Measurements from ENCODE around the gene TMSB4X.
"Not testable (repeated sequence)": the region's sequence is repeated elsewhere in the genome, so short reads cannot be mapped to it uniquely, and the experiment has no call there.

The TMSB4X gene

DNA sequence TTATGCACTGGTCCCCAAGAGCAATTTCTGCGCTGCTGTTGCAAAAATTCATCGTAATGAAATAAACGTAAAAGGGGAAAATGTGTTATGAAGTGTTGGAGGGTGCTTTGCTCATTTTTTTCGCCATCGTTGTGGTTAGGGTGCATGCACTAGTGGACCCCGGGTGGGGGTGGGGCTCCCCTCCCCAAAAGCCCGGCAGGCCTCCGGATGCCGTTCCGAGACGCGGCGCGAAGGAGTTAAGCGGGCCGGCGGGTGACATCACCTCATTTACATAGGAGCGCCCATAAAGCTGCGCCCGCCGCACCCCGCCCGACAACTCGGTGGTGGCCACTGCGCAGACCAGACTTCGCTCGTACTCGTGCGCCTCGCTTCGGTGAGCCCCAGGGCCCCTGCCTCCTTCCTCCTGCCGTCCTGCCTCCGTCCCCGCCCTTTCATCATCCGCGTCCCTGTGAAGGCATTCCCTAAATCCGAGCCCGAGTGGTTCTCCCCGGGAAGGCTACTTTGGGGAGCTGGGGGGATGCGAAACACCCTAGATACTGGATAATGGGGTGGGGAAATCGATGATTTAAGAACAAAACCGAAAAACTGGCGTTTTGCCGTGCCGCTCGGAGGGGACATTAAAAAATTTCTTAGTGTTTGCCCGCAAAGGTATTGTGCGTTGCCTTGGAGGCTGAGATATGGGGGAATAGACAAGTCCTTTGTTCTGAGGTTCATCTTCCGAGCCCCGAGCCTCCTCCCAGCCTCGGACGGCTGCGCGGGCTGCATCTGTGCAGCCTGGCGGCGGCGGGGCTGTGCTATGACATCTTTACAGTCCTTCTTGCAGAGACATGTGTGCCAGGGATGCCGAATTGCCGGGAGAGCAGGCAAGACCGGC, at the start of gene TMSB4X:
TMSB4X (plus strand) TSS at position 315 of the 874 bp plus-strand sequence.
- DNase-seq, result peak; percentile 88 to 90

DNA sequence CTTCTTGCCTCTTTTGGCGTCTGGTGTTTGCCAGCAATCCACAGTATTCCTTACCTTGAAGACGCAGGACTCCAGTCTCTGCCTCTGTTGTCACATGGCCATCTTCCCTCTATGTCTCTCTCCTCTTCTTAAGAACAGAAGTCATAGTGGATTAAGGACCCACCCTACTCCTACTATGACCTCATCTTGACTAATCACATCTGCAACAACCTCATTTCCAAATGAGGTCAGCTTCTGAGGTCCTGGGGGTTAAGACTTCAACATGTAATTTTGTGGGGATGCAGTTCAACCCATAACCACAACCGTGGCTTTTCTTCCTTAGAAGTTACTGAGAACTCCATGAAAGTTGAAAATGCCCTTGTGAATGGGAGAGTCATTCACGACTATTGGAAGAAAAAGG, 45.2 kb upstream of the TMSB4X start:
- DNase-seq, result no peak

GRCh38 chrX:12930150-12930549, 44.8 kb upstream of the TMSB4X start:
- DNase-seq, result no peak

GRCh38 chrX:12932244-12932643, 42.7 kb upstream of the TMSB4X start:
- no peak for DNase-seq

DNA sequence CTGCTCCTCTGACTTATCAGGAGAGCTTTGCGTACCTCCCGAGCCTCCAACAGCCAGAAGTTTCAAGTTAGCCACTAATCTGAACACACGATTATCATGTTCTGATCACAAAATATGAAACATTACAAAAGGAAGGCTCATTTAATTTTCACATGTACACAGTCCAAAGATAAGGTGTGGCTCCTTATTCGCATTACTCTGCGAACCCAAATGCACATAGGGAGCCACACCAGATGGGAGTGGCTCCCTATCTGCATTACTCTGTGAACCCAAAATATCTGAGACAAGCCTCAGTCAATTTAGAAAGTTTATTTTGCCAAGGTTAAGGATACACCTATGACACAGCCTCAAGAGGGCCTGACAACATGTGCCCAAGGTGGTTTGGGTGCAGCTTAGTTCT, 40.1 kb upstream of the TMSB4X start:
- no peak for DNase-seq

GRCh38 chrX:12936947-12937346, 38.0 kb upstream of the TMSB4X start:
- no peak for DNase-seq

GRCh38 chrX:12940471-12940870, 34.4 kb upstream of the TMSB4X start:
- not testable (repeated sequence) for DNase-seq

DNA sequence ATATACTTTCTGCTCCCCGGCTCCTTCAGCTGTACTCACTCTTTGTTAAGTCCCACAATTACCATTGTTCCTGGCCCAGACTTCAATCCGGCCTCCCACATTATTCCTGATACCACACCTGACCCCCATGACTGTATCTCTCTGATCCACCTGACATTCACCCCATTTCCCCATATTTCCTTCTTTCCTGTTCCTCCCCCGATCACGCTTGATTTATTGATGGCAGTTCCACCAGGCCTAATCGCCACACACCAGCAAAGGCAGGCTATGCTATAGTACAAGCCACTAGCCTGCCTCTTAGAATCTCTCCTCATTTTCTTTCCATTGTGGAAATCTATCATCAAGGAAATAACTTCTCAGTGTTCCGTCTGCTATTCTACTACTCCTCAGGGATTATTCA, 31.3 kb upstream of the TMSB4X start:
- DNase-seq, result not testable (repeated sequence)

- not testable (repeated sequence) for DNase-seq
These were observed 30.5 kb upstream of the TMSB4X start for GRCh38 chrX:12944452-12944851.

- DNase-seq, result no peak
These were observed 29.4 kb upstream of the TMSB4X start for GRCh38 chrX:12945494-12945893.

DNA sequence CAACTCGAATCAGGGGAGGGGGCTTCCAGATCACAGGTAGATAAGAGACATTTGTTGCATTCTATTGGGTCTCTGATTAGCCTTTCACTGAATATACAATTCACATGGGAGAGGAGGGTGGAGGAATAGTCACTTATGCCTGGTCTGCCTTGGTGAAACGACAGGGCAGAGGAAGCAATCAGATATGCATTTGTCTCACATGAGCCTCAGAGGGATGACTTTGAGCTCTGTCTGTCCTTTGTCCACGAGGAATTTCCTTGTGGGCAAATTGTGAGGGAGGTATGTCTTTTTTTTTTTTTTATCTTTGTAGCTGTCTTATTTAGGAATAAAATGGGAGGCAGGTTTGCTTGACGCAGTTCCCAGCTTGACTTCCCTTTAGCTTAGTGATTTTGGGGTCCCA, 28.5 kb upstream of the TMSB4X start:
- DNase-seq, result no peak

- peak; percentile 82 to 84 for DNase-seq
These were observed 27.9 kb upstream of the TMSB4X start for GRCh38 chrX:12946838-12947544.

- no peak for DNase-seq
These were observed 27.2 kb upstream of the TMSB4X start for GRCh38 chrX:12947545-12948235.

- no peak for DNase-seq
These were observed 26.4 kb upstream of the TMSB4X start for GRCh38 chrX:12948495-12948894.

GRCh38 chrX:12949205-12949926, 25.5 kb upstream of the TMSB4X start:
- DNase-seq, result no peak

DNA sequence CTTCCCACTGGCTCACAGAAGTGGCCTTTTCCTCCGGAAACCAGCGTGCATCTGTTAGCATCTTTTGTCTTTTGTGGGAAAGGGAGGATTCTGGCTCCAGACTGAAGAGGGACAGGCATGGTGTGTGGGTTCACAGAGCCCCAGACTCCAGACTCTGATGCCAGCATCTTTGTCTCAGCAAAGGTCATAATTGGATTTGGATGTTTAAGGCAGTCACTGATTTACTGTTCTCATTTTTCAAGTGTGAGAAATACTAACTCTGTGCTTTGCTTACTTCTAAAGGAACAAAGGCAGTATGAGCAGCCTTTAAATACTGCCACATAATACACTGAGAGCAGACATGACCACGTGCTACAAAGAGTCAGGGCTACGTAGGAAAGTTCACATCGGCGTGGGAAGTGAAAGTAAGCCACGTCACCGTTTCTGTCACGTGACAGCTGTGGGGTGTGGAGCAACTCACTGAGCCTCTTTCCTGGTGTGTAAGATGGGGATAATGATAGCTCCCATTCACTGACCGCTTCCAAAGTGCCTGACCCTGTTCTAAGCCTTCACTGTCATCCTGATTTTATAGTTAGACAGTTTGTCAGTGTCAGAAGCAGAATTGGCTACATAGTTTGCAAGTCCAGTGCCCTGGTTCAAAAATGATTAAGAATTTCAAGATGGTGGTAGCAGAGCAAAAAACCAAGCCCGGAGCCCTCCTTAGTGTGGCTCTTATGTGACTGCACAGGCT, 24.8 kb upstream of the TMSB4X start:
- DNase-seq, result peak; percentile 89 to 94

DNA sequence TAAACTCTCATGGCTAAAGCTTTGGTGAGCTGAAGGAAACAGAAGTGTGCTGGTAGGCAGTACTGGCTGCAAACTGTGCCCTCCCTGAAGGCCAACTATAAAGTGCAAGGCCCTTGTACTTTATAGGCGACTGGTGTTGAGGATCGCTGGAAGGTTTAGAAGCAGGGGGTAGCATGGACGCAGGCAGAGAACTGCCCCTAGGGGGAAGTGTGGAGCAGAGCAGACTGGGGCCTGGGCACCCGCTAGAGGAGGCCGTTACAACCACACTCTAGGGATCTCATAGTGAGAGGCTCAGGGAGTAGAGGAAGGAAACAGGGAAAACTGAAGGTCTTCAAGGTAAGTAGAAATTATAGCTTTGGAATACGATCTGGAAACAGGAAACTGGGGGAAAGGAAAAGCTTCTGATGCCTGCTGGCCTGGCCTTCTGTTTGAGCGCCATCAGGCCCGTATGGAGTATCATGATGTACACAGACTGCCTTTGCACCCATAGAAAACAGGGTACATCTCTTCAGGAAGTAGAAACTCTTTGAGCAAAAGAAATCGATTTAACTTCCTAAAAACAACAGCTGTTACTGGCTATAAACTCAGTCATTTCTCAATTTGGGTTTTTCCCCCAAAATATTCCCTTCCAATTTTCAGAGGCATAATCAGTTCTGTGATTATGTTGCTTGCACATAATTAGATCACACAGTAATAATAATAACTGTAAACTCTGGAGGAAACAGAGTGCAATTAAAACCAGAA, 23.9 kb upstream of the TMSB4X start:
- peak; percentile 83 to 85 for DNase-seq

DNA sequence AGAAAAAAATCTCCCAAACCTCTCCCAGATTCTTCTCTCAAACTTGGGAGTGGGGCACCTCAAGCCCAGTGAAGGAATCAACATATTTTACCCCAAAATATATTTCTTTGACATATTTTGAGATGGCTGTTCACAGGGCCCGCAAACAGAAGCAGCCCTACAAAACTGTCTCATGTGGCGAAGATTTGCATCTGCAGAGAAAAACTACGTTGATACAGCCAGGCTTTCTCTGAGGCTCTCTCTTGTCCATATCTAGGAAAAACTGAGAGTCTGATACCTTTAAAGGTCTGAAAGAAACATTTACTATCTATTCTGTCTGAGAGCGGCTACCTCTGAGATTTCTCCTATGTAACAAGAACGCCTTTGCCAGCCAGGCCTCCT, 23.3 kb upstream of the TMSB4X start:
- DNase-seq, result peak in 1 of 2 donors; percentile 34

- DNase-seq, result no peak
These were observed 21.5 kb upstream of the TMSB4X start for GRCh38 chrX:12953420-12953819.

DNA sequence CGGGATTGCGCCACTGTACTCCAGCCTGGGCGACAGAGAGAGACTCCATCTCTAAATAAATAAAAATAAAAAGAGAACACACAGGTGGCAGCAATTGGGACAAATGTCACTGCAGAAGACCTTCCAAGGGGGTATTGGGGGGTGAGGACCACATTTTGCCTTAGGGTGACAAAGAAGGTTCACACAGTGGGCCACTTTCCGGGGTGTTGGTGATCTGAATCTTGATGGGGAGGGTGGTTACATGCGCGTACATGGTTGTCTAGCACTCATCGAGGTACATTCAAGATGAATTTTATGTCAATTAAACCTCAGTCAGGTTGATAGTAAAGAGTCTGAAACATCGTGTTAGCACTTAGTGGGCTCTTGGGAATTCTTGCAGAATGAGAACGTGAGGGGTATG, 20.5 kb upstream of the TMSB4X start:
- DNase-seq, result no peak

- no peak for DNase-seq
These were observed 19.9 kb upstream of the TMSB4X start for GRCh38 chrX:12954981-12955380.
